GM18505 (cell line): ENCODE results near the gene ATF7IP2.

ENCODE experiments used
- ATAC-seq: cut with Tn5 transposase; IDR thresholded peaks from one replicate; pipeline ENCODE4 v1.9.1; 2021; ENCODE audit not compliant: unreplicated experiment
- POLR2A ChIP-seq: IDR thresholded peaks from 4 replicates; pipeline ENCODE4 v1.6.1; 2011; ENCODE audit warnings: borderline replicate concordance; ENCODE audit not compliant: insufficient read depth, insufficient read length; ENCODE audit errors: extremely low read depth

Gene ATF7IP2

DNA sequence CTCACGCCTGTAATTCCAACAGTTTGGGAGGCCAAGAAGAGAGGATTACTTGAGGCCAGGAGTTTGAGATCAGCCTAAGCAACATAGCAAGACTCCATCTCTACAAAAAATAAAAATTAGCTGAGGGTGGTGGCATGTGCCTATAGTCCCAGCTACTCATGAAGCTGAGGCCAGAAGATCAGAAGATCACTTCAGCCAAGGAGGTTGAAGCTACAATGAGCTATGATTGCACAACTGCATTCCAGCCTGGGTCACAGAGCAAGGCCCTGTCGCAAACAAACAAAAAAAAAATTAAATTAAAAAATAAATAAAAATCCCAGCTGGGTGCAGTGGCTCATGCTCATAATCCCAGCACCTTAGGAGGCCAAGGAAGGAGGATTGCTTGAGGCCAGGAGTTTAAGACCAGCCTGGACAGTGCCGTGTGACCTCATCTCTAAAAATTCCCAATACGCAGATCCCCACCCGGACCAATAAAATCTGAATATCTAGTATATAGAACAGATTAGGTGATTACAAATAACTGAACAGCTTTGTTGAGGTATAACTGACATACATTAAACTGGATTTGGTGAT lies 18.2 kb upstream of the ATF7IP2 start:
- no peak for ATAC-seq
- no peak for TF ChIP-seq POLR2A

DNA sequence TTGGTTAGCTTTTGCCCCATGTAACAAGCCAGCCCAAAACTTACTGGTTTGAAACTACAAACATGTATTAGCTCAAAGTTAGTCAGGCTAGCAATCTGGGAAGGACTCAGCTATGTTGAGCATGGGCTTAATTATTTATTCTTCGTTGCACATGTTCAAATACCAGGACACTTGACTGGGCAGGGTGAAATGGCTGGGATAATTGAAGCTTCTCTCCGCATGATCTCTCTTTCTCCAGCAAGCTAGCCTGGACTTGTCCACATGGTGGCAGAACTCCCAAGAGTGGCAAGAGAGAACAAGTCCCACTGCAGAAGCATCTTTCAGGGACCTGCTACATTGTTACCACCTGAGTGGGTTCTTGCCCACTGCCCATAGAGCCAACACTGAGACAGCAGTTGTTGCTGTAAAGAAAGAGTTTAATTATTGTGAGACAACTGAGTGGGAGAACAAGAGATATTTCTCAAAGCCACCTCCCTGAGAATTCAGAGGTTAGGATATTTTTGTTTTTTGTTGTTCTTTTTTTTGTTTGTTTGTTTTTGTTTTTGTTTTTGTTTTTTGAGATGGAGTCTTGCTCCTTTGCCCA lies 16.8 kb upstream of the ATF7IP2 start:
- ATAC-seq, result no peak
- TF ChIP-seq POLR2A, result no peak

DNA sequence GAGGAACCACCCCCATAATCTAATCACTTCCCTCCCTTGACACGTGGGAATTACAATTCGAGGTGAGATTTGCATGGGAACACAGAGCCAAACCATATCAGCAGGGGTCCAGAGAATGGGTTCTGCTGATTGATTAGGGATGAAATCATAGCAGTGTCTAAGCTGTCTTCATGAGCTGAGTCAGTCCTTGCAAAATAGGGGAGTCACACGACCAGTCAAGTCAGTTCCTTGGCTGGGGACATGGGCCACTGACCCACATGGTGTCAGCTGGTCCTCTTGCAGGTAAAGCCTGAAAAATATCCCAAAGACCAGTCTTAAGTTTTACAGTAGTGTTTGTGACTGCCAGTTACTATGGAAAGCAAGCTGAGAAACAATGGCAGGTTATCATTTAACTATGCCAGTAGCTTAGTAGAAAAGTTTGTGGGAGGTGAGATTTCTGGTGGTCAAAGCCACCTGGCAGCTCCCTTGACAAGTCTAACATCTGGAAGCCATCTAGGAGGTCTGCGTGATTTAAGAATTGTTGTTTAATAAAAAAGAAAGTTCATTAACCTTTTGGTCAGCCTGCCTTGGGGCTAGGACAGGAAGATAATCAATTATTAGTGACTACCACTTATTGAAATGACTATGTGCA lies 15.7 kb upstream of the ATF7IP2 start:
- ATAC-seq, result no peak
- TF ChIP-seq POLR2A, result no peak

DNA sequence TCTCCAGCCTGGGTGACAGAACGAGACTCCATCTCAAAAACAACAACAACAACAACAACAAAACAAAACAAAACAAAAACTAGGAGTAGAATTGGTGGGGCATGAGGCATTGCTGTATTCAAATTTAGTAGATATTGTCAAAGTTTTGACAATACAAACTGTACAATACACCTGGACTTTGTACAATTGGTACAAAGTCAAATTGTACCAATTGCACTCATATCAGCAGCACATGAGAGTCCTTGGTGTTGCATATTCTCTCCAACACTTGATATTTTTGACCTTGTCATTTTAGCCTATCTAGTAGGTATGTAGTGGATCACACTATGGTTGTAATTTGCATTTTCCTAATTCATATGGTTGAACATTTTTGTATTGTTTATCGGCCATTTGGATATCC lies 14.3 kb upstream of the ATF7IP2 start:
- no peak for TF ChIP-seq POLR2A
- ATAC-seq, result no peak

DNA sequence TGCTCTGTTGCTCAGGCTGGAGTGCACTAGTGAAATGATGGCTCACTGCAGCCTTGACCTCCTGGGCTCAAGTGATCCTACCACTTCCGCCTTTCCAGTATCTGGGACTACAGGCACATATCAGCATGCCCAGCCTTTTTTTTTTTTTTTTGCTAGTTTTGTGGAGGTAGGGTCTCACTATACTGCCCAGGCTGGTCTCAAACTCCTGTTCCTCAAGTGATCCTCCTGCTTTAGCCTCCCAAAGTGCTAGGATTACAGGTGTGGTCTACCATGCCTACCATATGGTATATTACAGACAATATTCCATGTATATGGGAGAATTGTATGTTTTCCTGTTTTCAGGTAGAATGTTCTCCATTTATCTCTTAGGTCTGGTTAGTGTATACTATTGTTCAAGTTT lies 12.3 kb upstream of the ATF7IP2 start:
- no peak for ATAC-seq

DNA sequence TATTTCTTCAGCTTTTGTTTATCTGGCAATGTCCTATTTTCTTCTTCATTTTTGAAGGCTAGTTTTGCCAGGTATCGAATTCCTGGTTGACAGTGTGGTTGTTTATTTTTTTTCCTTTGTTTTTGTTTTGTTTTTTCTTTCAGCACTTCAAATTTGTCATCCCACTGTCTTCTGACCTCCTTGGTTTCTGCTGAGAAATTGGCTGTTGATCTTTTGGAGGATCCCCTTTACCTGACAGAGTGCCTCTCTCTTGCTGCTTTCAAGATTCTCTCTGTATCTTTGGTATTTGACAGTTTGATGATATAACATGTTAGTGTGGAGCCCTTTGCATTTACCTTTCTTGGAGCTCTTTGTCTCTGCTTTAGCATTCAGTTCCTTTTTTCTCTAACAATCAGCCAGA lies 9.6 kb upstream of the ATF7IP2 start:
- ATAC-seq, result no peak

More for the DNA sequence above, 12.3 kb upstream of the ATF7IP2 start:
- TF ChIP-seq POLR2A, result no peak

DNA sequence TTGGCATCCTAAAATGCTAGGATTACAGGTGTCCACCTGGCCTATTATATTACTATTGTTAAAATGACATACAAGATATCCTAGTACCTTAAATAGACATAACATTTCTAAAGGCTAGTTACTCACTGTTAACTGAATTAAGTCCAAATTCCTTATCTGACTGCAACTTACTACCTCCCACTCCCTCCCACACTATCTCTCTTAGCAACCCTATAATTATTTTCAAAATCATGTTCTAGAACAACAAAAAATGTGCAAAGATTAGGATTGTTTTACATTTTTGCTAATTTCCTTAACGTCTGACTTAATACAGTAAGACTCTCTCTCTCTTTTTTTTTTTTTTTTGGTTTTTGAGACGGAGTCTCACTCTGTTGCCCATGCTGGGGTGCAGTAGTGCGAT lies 2.2 kb upstream of the ATF7IP2 start:
- no peak for TF ChIP-seq POLR2A
- no peak for ATAC-seq

More for the DNA sequence above, 9.6 kb upstream of the ATF7IP2 start:
- TF ChIP-seq POLR2A, result no peak

DNA sequence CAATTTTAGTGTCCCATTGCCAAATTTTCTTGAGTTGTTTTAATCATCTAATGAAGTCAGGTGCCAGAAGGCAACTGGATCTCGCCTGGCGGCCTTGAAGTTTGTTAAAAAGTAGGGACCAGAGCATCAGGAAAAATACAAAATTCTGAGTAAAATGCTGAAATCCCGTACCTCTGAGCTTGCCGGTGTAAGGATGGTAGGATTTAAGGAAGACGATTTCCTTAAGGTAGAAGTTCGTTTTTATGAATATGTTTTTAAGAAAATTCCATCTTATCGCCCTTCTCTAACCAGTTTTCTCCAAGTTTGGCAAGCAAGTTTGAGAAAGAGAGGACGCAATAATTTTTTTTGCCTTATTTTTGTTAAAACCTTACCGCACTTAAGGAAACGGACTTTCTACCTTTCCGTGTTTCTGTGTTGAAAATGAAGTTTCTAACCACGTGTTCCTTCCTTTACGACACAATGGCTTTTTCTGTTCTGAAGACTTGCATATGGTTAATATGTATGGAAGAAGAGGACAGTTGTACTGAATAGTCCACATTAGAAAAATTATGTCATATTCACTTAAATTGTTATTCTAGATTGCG lies 748 bp downstream of the ATF7IP2 start:
- TF ChIP-seq POLR2A, result no peak
- no peak for ATAC-seq

DNA sequence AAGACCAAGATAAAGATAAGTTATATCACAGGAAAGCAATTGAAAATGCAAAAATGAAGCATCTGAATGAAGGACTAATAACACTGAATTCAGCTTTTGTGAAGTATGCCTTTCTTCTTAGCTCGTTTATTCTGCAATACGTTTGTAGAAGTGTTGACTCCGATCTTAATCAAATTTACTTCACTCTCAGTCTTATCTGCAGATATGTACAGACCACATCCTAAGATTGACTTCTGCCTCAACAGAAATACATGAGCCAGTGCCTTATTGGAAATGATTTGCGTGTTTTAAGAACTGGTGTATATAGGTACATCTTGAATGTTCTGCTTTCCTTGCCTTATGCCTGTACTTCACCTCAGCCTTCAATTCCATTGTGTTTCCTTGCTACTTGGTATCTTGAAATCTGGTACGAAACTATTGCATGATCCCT lies 1.3 kb downstream of the ATF7IP2 start:
- ATAC-seq, result no peak
- TF ChIP-seq POLR2A, result no peak

DNA sequence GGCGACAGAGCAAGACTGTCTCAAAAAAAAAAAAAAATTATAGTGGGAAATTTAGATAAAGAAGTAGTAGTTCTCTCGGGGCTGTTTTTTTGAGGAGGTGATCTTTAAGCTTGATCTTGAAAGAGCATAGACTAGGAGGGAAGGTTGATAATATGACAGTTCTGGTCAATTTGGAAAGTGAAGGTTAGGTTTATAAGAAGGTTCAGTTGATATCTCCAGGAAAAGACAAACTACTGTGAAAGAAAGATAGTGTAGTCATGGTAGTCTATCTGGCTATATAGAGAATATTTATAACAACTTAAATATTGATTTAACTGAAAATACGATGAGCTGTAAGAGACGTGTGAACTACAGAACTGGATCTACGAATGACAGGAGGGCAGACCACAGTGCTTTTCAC lies 3.1 kb downstream of the ATF7IP2 start:
- ATAC-seq, result no peak
- no peak for TF ChIP-seq POLR2A

DNA sequence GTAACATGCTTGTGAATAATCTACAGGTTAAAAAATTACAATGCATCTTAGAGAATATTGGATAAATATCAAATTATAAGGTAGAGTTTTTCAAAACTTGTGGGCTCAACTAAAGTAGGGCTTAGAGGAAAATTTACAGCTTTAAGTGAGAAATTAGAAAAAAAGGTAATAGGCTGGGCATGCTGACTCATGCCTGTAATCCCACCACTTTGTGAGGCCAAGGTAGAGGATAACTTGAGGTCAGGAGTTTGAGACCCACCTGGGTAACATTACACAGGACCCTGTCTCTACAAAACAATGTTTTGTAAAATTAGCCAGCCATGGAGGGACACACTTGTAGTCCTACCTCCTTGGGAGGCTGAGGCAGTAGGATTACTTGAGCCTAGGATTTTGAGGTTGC lies 4.5 kb downstream of the ATF7IP2 start:
- no peak for TF ChIP-seq POLR2A
- no peak for ATAC-seq

DNA sequence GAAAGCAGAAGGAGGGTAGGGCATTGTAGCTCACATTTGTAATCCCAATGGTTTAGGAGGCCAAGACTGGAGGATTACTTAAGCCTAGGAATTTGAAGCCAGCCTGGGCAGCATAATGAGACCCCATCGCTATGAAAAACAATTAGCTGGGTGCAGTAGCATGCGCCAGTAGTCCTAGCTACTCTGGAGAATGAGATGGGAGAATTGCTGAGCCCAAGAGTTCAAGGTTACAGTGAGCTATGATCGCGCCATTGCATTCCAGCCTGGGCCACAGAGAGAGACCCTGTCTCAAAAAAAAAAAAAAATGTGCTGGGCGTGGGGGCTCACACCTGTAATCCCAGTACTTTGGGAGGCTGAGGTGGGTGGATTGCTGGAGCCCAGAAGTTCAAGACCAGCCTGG lies 5.0 kb downstream of the ATF7IP2 start:
- no peak for TF ChIP-seq POLR2A
- ATAC-seq, result no peak

DNA sequence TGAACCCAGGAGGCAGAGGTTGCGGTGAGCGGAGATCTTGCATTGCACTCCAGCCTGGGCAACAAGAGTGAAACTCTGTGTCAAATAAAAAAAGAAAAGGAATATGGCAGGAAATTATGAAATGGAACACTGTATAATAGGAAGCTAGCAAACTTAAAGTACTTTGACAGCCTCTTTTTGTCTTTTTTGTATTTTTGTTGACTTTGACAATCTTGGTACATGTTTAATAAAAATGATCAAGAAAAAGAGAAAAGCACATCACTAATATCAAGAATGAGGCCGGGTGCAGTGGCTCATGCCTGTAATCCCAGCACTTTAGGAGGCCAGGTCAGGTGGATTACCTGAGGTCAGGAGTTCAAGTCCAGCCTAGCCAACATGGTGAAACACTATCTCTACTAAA lies 5.5 kb downstream of the ATF7IP2 start:
- no peak for TF ChIP-seq POLR2A
- ATAC-seq, result no peak

DNA sequence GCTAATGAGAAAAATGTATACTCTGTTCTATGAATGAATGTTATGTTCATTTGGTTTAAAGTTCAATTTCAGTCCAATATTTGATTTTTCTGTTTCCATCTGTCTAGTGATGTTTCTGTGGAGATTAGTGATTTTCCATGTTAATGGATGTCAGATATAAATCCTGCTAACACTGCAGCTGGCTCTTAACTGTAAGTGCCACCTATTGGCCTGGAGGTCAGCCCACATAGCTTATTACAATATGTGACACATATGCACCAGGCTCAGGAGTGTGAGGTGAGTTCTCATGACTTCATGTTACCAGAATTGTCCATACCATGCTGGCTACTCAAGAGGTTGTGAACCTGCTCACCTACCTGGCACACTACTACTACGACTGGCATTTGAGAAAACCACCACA lies 17.1 kb downstream of the ATF7IP2 start:
- no peak for TF ChIP-seq POLR2A
- ATAC-seq, result no peak
